IMR-90 (cell line): ENCODE results near the gene ATP2B2. TPM values are rescaled to one million over a fixed set of nuclear protein-coding genes. Genes with fewer than 3 reads are reported as not detected.

ENCODE experiments used
- ATAC-seq: fragments of 200-7000 bp; cut with Tn5 transposase; 2 replicates; pipeline ENCODE4 v1.9.1; 2020; ENCODE audit warnings: low read depth, mild to moderate bottlenecking, moderate library complexity
- BruUV-seq: library from RNA; stranded (reverse); fragments of 400-500 nt; replicated peaks from 2 replicates; lab custom pipeline; 2021; lab: Mats Ljungman, UMichigan
- CTCF ChIA-PET: fragments of 300-600 bp; formaldehyde crosslinking; extraction: SDS; loops from one replicate; lab custom pipeline; 2021; ENCODE audit warnings: antibody characterized with exemption; lab: Yijun Ruan, JAX
- POLR2A ChIA-PET: fragments of 300-600 bp; sonication (Branson Sonifier 250); formaldehyde crosslinking; loops from one replicate; lab custom pipeline; 2022; ENCODE audit warnings: antibody characterized with exemption; ENCODE audit not compliant: unreplicated experiment; lab: Charles Lee
- DNase-seq: peaks from one replicate; pipeline ENCODE4 v3.0.0; 2013
- H2AFZ ChIP-seq: replicated peaks from 2 replicates; pipeline ENCODE3; 2013; ENCODE audit warnings: low read length, mild to moderate bottlenecking; ENCODE audit not compliant: poor library complexity
- H2AK5ac ChIP-seq: 2 replicates; pipeline ENCODE4 v1.6.1; 2013; ENCODE audit warnings: low read depth, low read length, inconsistent platforms
- H2AK9ac ChIP-seq: replicated peaks from 2 replicates; pipeline ENCODE3; 2013; ENCODE audit warnings: mild to moderate bottlenecking, low read depth, low read length, moderate library complexity; ENCODE audit not compliant: poor library complexity
- H2BK120ac ChIP-seq: 2 replicates; pipeline ENCODE4 v1.6.1; 2013; ENCODE audit warnings: low read depth, low read length, inconsistent platforms
- H2BK15ac ChIP-seq: 3 replicates; pipeline ENCODE4 v1.6.1; 2013; ENCODE audit warnings: low read depth, low read length, inconsistent platforms
- H2BK20ac ChIP-seq: 2 replicates; pipeline ENCODE4 v1.6.1; 2013; ENCODE audit warnings: low read depth, mild to moderate bottlenecking, inconsistent platforms, low read length, moderate library complexity
- H2BK5ac ChIP-seq: 2 replicates; pipeline ENCODE4 v1.6.1; 2013; ENCODE audit warnings: mild to moderate bottlenecking, low read depth, low read length, inconsistent platforms; ENCODE audit not compliant: poor library complexity, severe bottlenecking
- H3K14ac ChIP-seq: replicated peaks from 2 replicates; pipeline ENCODE4 v1.6.1; 2013; ENCODE audit warnings: low read depth, low read length, inconsistent platforms
- H3K18ac ChIP-seq: 2 replicates; pipeline ENCODE4 v1.6.1; 2013; ENCODE audit warnings: low read depth, low read length, control low read depth
- H3K23ac ChIP-seq: 2 replicates; pipeline ENCODE4 v1.6.1; 2013; ENCODE audit warnings: low read depth, low read length, inconsistent platforms
- H3K27ac ChIP-seq: 2 replicates; pipeline ENCODE4 v1.5.1; 2013; ENCODE audit warnings: mild to moderate bottlenecking, control low read depth, low read length; ENCODE audit not compliant: insufficient read depth
- H3K27me3 ChIP-seq: 2 replicates; pipeline ENCODE4 v1.6.1; 2013; ENCODE audit warnings: low read length; ENCODE audit not compliant: control insufficient read depth, insufficient read depth
- H3K36me3 ChIP-seq: 2 replicates; pipeline ENCODE4 v1.6.1; 2013; ENCODE audit warnings: low read length, mixed read lengths; ENCODE audit not compliant: control insufficient read depth, insufficient read depth
- H3K4ac ChIP-seq: 2 replicates; pipeline ENCODE4 v1.6.1; 2013; ENCODE audit warnings: low read depth, low read length, inconsistent platforms
- H3K4me1 ChIP-seq: 2 replicates; pipeline ENCODE4 v1.6.1; 2013; ENCODE audit warnings: low read length, mixed read lengths; ENCODE audit not compliant: control insufficient read depth, insufficient read depth
- H3K4me2 ChIP-seq: 2 replicates; pipeline ENCODE4 v1.6.1; 2013; ENCODE audit warnings: low read depth, mild to moderate bottlenecking, control low read depth, low read length, moderate library complexity
- H3K4me3 ChIP-seq: 2 replicates; pipeline ENCODE4 v1.5.1; 2013; ENCODE audit warnings: low read depth, mild to moderate bottlenecking, control low read depth, low read length, moderate library complexity; ENCODE audit not compliant: insufficient read depth
- H3K56ac ChIP-seq: 2 replicates; pipeline ENCODE4 v1.6.1; 2013; ENCODE audit warnings: low read length, inconsistent platforms; ENCODE audit not compliant: insufficient read depth; ENCODE audit errors: extremely low read depth
- H3K79me1 ChIP-seq, 2 experiments: 2 replicates each; pipeline ENCODE4 v1.6.1; 2013; ENCODE audit warnings: low read length in 2 of 2, inconsistent platforms in 1 of 2, low read depth in 1 of 2
- H3K9ac ChIP-seq: 2 replicates; pipeline ENCODE4 v1.6.1; 2013; ENCODE audit warnings: low read depth, low read length, control low read depth
- H3K9me1 ChIP-seq: 2 replicates; pipeline ENCODE4 v1.6.1; 2013; ENCODE audit warnings: low read length, inconsistent platforms; ENCODE audit not compliant: insufficient read depth
- H3K9me3 ChIP-seq: 2 replicates; pipeline ENCODE4 v1.6.1; 2013; ENCODE audit warnings: low read length; ENCODE audit not compliant: control insufficient read depth, insufficient read depth
- H4K20me1 ChIP-seq: 2 replicates; pipeline ENCODE4 v1.6.1; 2013; ENCODE audit warnings: low read length, inconsistent platforms; ENCODE audit not compliant: insufficient read depth
- H4K5ac ChIP-seq: 2 replicates; pipeline ENCODE4 v1.6.1; 2013; ENCODE audit warnings: mild to moderate bottlenecking, low read depth, low read length, control low read depth
- H4K8ac ChIP-seq, 2 experiments: 2 replicates each; pipeline ENCODE4 v1.6.1; 2013; ENCODE audit warnings: low read depth in 2 of 2, low read length in 2 of 2, control low read depth in 1 of 2, inconsistent platforms in 1 of 2
- H4K91ac ChIP-seq: 2 replicates; pipeline ENCODE4 v1.6.1; 2013; ENCODE audit warnings: low read depth, low read length, inconsistent platforms; ENCODE audit not compliant: insufficient read depth
- BHLHE40 ChIP-seq: fragments of 150-350 bp; IDR thresholded peaks from 2 replicates; pipeline ENCODE4 v1.6.1; 2016; ENCODE audit warnings: mild to moderate bottlenecking, low read depth, low read length
- FOS ChIP-seq: fragments of 150-350 bp; IDR thresholded peaks from 2 replicates; pipeline ENCODE4 v1.6.1; 2016; ENCODE audit warnings: low read depth, low read length
- MAFK ChIP-seq: IDR thresholded peaks from 2 replicates; pipeline ENCODE4 v1.6.1; 2012; ENCODE audit warnings: low read depth, low read length, improper control_type of control experiment
- NFE2L2 ChIP-seq: fragments of 150-350 bp; IDR thresholded peaks from 2 replicates; pipeline ENCODE4 v1.6.1; 2016; ENCODE audit warnings: low read depth, mild to moderate bottlenecking, low read length
- RCOR1 ChIP-seq: IDR thresholded peaks from 2 replicates; pipeline ENCODE4 v1.6.1; 2012; ENCODE audit warnings: mild to moderate bottlenecking, low read length, improper control_type of control experiment; ENCODE audit not compliant: insufficient replicate concordance
- SMC3 ChIP-seq: fragments of 150-350 bp; IDR thresholded peaks from 2 replicates; pipeline ENCODE4 v1.6.1; 2016; ENCODE audit warnings: low read depth, mild to moderate bottlenecking, antibody characterized with exemption, low read length, moderate library complexity
- WGBS, 2 experiments: methylation state at CpG; one replicate each; pipeline versions ENCODE4 v1.1.5 to v1.1.7; 2013; ENCODE audit warnings: missing lambda C conversion rate in 2 of 2; ENCODE audit not compliant: insufficient read length in 1 of 2; ENCODE audit errors: extremely low coverage in 2 of 2; 5-methylcytosine and 5-hydroxymethylcytosine counted together
- dilution Hi-C: fragments of 300-500 bp; cut with HindIII; formaldehyde crosslinking; loops from one replicate; pipeline ENCODE4 v1.14.3; 2018; ENCODE audit warnings: low sequenced_read_pairs; ENCODE audit not compliant: unreplicated experiment
- in situ Hi-C: fragments of 300-500 bp; cut with MboI; formaldehyde crosslinking; loops from 3 replicates; pipeline ENCODE4 v1.14.3; 2019; ENCODE audit warnings: low sequenced_read_pairs, inconsistent platforms, mixed read lengths
- intact Hi-C: fragments of 100-400 bp; cut with micrococcal nuclease; formaldehyde crosslinking; loops from 2 replicates; pipeline ENCODE4 v1.10.0; 2022
- polyA plus RNA-seq, 3 experiments: library from polyadenylated mRNA; depleted of rRNA; stranded (reverse); fragments of >200 nt; gene quantifications; 2 replicates each; pipeline ENCODE4 v1.2.3, GENCODE V29; 2012; ENCODE audit warnings: low replicate concordance in 1 of 3
- total RNA-seq: library from RNA; depleted of rRNA; stranded (reverse); fragments of >200 nt; gene quantifications from 2 replicates; pipeline ENCODE4 v1.2.3, GENCODE V29; 2012
- TF ChIP-seq, protein P1 (sequence below): fragments of 150-350 bp; IDR thresholded peaks from 2 replicates; pipeline ENCODE4 v1.6.1; 2016; ENCODE audit warnings: low read depth, mild to moderate bottlenecking, low read length, moderate library complexity, borderline replicate concordance

The ATP2B2 gene
- total and polyA plus RNA-seq, 2 of the 4 experiments (the other 2 are of a cell fraction): under 0.01 to 0.02 TPM

- ATAC-seq (no peak), DNase-seq (no peak)
- Histone ChIP-seq H3K14ac (no peak overlapping the region), H3K4ac (no peak overlapping the region), H3K27ac (no peak overlapping the region), H3K9me3 (no peaks in the 10 kb centered on the region), H2BK120ac (no peak overlapping the region), H2AK9ac (no peak overlapping the region), H4K20me1 (no peaks in the 10 kb centered on the region), H3K9ac (no peak overlapping the region), H4K5ac (no peak overlapping the region), H4K8ac (no peak overlapping the region), H2BK5ac (no peak overlapping the region), H2BK15ac (no peak overlapping the region), H4K91ac (no peak overlapping the region), H3K56ac (no peak overlapping the region), H3K4me3 (no peak overlapping the region), H3K27me3 (no peaks in the 10 kb centered on the region), H3K4me1 (no peaks in the 10 kb centered on the region), H3K18ac (no peak overlapping the region), H3K9me1 (peaks cover 3% of the 10 kb centered on the region; the same call in 1 of the 2 replicates), H3K23ac (no peak overlapping the region), H2BK20ac (no peak overlapping the region), H3K4me2 (no peak overlapping the region), H2AK5ac (no peak overlapping the region), H3K36me3 (peaks cover 23% of the 10 kb centered on the region), H3K79me1 (no peaks in the 10 kb centered on the region; a peak in 1 of 4 replicates), H2AFZ (no peak overlapping the region)
- POLR2A ChIA-PET: no interaction called here
- intact Hi-C loops: loop anchor here (10.0 kb wide), 1 partner anchor 441 kb away; the partner anchor contains the start of gene RPUSD3
- CTCF ChIA-PET: no interaction called here
- in situ Hi-C loops: no loop called here
- TF ChIP-seq MAFK (no peak), RCOR1 (no peak), SMC3 (no peak), NFE2L2 (no peak), BHLHE40 (no peak), FOS (no peak)
- TF ChIP-seq, protein P1, sequence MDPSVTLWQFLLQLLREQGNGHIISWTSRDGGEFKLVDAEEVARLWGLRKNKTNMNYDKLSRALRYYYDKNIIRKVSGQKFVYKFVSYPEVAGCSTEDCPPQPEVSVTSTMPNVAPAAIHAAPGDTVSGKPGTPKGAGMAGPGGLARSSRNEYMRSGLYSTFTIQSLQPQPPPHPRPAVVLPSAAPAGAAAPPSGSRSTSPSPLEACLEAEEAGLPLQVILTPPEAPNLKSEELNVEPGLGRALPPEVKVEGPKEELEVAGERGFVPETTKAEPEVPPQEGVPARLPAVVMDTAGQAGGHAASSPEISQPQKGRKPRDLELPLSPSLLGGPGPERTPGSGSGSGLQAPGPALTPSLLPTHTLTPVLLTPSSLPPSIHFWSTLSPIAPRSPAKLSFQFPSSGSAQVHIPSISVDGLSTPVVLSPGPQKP: no peak
- dilution Hi-C loops: no loop called here
- no TSS peak for BruUV-seq
- 90% methylated on average over 2 of the region's 5 CpGs; no CpG with 5 or more reads in 1 of the 2 experiments for WGBS, 2 experiments
Observed at GRCh38 chr3:10286133-10286524, 219.3 kb downstream of the ATP2B2 start.
